Neural progenitor cell (in vitro differentiated cells): ENCODE measurements around the gene MAP3K4.
"Not testable (repeated sequence)": the region's sequence is repeated elsewhere in the genome, so short reads cannot be mapped to it uniquely, and the experiment has no call there.

Experiments
- EZH2 ChIP-seq: fragments of 200-600 bp; sonication (generic); IDR thresholded peaks from 2 replicates; pipeline ENCODE4 v1.6.1; 2017; ENCODE audit warnings: antibody characterized with exemption, mild to moderate bottlenecking, moderate library complexity
- TF ChIP-seq, protein P1 (sequence below): fragments of 200-600 bp; sonication (generic); IDR thresholded peaks from 2 replicates; pipeline ENCODE4 v1.5.1; 2017; ENCODE audit warnings: antibody characterized with exemption, mild to moderate bottlenecking

- TF ChIP-seq, protein P1, sequence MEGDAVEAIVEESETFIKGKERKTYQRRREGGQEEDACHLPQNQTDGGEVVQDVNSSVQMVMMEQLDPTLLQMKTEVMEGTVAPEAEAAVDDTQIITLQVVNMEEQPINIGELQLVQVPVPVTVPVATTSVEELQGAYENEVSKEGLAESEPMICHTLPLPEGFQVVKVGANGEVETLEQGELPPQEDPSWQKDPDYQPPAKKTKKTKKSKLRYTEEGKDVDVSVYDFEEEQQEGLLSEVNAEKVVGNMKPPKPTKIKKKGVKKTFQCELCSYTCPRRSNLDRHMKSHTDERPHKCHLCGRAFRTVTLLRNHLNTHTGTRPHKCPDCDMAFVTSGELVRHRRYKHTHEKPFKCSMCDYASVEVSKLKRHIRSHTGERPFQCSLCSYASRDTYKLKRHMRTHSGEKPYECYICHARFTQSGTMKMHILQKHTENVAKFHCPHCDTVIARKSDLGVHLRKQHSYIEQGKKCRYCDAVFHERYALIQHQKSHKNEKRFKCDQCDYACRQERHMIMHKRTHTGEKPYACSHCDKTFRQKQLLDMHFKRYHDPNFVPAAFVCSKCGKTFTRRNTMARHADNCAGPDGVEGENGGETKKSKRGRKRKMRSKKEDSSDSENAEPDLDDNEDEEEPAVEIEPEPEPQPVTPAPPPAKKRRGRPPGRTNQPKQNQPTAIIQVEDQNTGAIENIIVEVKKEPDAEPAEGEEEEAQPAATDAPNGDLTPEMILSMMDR = not testable (repeated sequence)
- not testable (repeated sequence) for TF ChIP-seq EZH2
Measured at GRCh38 chr6:160983377-160983948, 8.1 kb upstream of the MAP3K4 start.
